Measurements from ENCODE around the gene ACTR1A.

DNA sequence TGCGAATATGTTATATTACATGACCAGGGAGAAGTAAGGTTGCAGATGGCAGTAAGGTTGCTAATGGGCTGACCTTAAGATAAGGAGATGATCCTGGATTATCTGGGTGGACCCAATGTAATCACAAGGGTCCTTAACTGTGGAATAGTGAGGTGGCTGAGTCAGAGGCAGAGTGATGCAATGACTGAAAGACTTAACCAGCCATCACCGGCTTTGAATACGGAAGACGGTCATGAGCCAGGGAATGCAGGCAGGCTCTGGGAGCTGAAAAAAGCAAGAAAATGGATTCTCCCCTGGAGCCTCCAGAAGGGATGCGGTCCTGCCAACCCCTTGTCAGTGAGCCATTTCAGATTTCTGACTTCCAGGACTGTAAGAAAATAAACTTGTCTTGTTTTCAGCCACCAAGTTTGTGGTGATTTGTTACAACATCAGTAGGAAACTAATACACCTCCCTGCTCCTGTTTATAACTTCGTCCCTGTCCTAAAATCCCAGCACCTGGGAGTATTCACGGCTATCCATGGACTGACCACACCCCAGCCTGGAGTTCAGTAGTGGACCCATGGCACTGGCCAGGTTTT, 46.5 kb downstream of the ACTR1A start:
- TF ChIP-seq POLR2AphosphoS5 (IDR thresholded peaks at IDR 0.05) (no peak), POLR2A (IDR thresholded peaks at IDR 0.05) (no peak), EP300 (IDR thresholded peaks at IDR 0.05) (no peak)
- TF ChIP-seq, protein P1, sequence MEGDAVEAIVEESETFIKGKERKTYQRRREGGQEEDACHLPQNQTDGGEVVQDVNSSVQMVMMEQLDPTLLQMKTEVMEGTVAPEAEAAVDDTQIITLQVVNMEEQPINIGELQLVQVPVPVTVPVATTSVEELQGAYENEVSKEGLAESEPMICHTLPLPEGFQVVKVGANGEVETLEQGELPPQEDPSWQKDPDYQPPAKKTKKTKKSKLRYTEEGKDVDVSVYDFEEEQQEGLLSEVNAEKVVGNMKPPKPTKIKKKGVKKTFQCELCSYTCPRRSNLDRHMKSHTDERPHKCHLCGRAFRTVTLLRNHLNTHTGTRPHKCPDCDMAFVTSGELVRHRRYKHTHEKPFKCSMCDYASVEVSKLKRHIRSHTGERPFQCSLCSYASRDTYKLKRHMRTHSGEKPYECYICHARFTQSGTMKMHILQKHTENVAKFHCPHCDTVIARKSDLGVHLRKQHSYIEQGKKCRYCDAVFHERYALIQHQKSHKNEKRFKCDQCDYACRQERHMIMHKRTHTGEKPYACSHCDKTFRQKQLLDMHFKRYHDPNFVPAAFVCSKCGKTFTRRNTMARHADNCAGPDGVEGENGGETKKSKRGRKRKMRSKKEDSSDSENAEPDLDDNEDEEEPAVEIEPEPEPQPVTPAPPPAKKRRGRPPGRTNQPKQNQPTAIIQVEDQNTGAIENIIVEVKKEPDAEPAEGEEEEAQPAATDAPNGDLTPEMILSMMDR (IDR thresholded peaks at IDR 0.05) = no peak
